K562 (cell line): ENCODE results near the gene SMYD2. TPM values are rescaled to one million over a fixed set of nuclear protein-coding genes. Genes with fewer than 3 reads are reported as not detected.
A peak's percentile ranks its signal among the peaks of the same experiment; 100 is the strongest.

Source experiments
- ARID1B ChIP-seq: fragments of 450-650 bp; IDR thresholded peaks from 2 replicates; pipeline ENCODE4 v1.6.1; 2016; ENCODE audit warnings: antibody characterized with exemption, mild to moderate bottlenecking, inconsistent platforms
- BHLHE40 ChIP-seq: IDR thresholded peaks from 2 replicates; pipeline ENCODE4 v1.6.1; 2011; ENCODE audit warnings: low read length, improper control_type of control experiment
- CXXC5 ChIP-seq: fragments of 250-450 bp; sonication (Bioruptor Pico); IDR thresholded peaks from 2 replicates; pipeline ENCODE4 v1.8.0; 2022; ENCODE audit warnings: inconsistent platforms, mild to moderate bottlenecking, moderate library complexity
- ELF1 ChIP-seq: fragments of 200-800 bp; sonication (Bioruptor generic); IDR thresholded peaks from 2 replicates; pipeline ENCODE4 v1.6.1; 2016; ENCODE audit warnings: missing genetic modification characterization, missing compliant biosample characterization
- FOXA3 ChIP-seq, 2 experiments: fragments of 450-650 bp in 1 of 2; sonication (generic) in 1 of 2; formaldehyde crosslinking; IDR thresholded peaks in 1 of 2; conservative IDR thresholded peaks in 1 of 2; 2 replicates each; pipeline versions ENCODE4 v1.4.0 to v1.8.0; 2020 to 2022; ENCODE audit warnings: mild to moderate bottlenecking in 2 of 2, missing genetic modification reagents in 1 of 2
- FUS ChIP-seq: fragments of 200-400 bp; formaldehyde crosslinking; optimal IDR thresholded peaks from 2 replicates; pipeline ENCODE3; 2017; ENCODE audit warnings: low read depth, low read length
- HMGN3 ChIP-seq: IDR thresholded peaks from 2 replicates; pipeline ENCODE4 v1.6.1; 2011; ENCODE audit warnings: borderline replicate concordance, low read depth, mild to moderate bottlenecking, mixed read lengths, low read length; ENCODE audit not compliant: insufficient read length; ENCODE audit errors: extremely low read depth
- JUNB ChIP-seq: fragments of 450-650 bp; formaldehyde crosslinking; conservative IDR thresholded peaks from 2 replicates; pipeline ENCODE4 v1.4.0; 2020; ENCODE audit warnings: mild to moderate bottlenecking
- KLF1 ChIP-seq: fragments of 450-650 bp; IDR thresholded peaks from 2 replicates; pipeline ENCODE4 v1.6.1; 2016; ENCODE audit warnings: missing genetic modification characterization, missing compliant biosample characterization
- MIER1 ChIP-seq: fragments of 450-650 bp; IDR thresholded peaks from 2 replicates; pipeline ENCODE4 v1.6.1; 2016; ENCODE audit warnings: antibody characterized with exemption, mild to moderate bottlenecking, low read depth
- NCOA1 ChIP-seq: fragments of 450-650 bp; IDR thresholded peaks from 2 replicates; pipeline ENCODE4 v1.6.1; 2016; ENCODE audit warnings: low read depth
- NEUROD1 ChIP-seq: fragments of 150-350 bp; IDR thresholded peaks from 2 replicates; pipeline ENCODE4 v1.6.1; 2014; ENCODE audit warnings: borderline replicate concordance, low read length, low read depth; ENCODE audit not compliant: partially characterized antibody
- NRF1 ChIP-seq, 2 experiments: fragments of 450-650 bp; IDR thresholded peaks in 1 of 2; conservative IDR thresholded peaks in 1 of 2; 2 replicates each; pipeline ENCODE4 v1.6.1; 2014; ENCODE audit warnings: mild to moderate bottlenecking in 2 of 2
- PHB2 ChIP-seq: fragments of 450-650 bp; IDR thresholded peaks from 2 replicates; pipeline ENCODE4 v1.6.1; 2017; ENCODE audit warnings: low read depth
- PHF8 ChIP-seq: fragments of 200-600 bp; sonication (generic); IDR thresholded peaks from 2 replicates; pipeline ENCODE4 v1.6.1; 2012; ENCODE audit warnings: mixed run types, mild to moderate bottlenecking, inconsistent platforms, low read length, moderate library complexity, borderline replicate concordance
- RBM15 ChIP-seq: fragments of 200-400 bp; formaldehyde crosslinking; IDR thresholded peaks from 2 replicates; pipeline ENCODE4 v1.6.1; 2018; ENCODE audit warnings: mild to moderate bottlenecking, low read length, moderate library complexity; ENCODE audit not compliant: insufficient read depth
- TEAD2 ChIP-seq: fragments of 450-650 bp; IDR thresholded peaks from 2 replicates; pipeline ENCODE4 v1.6.1; 2016; ENCODE audit warnings: missing genetic modification characterization, control low read depth, missing compliant biosample characterization
- USF1 ChIP-seq: sonication (generic); formaldehyde crosslinking; IDR thresholded peaks from 2 replicates; pipeline ENCODE4 v1.9.0; 2022; ENCODE audit warnings: mild to moderate bottlenecking, missing genetic modification reagents
- ZBTB43 ChIP-seq: sonication (generic); formaldehyde crosslinking; IDR thresholded peaks from 2 replicates; pipeline ENCODE4 v1.8.0; 2023; ENCODE audit warnings: mild to moderate bottlenecking, missing genetic modification reagents
- ZNF347 ChIP-seq: fragments of 450-650 bp; formaldehyde crosslinking; IDR thresholded peaks from 2 replicates; pipeline ENCODE4 v1.4.0; 2020; ENCODE audit warnings: low read depth, mild to moderate bottlenecking, moderate library complexity
- ZNF589 ChIP-seq: fragments of 200-800 bp; sonication (Bioruptor generic); IDR thresholded peaks from 2 replicates; pipeline ENCODE4 v1.6.1; 2016; ENCODE audit warnings: low read depth, missing genetic modification characterization, missing compliant biosample characterization
- polyA plus RNA-seq, 8 experiments: library from polyadenylated mRNA; depleted of rRNA in 4 of 8; stranded (reverse) in 5 of 8; unstranded in 3 of 8; fragments of >200 nt; fragmentation: Nextera tagmentation in 2 of 8; fragmentation: Illumina TruSeq in 1 of 8; extraction: Ambion mirVana in 2 of 8; extraction: Trizol in 1 of 8; gene quantifications; 2 replicates each; pipeline versions ENCODE4 v1.2.1 to v1.2.3, GENCODE V29; 2011 to 2014; ENCODE audit warnings: inconsistent platforms in 1 of 8, missing spikeins in 1 of 8
- total RNA-seq, 7 experiments: library from RNA; depleted of rRNA in 6 of 7; stranded (reverse); fragments of >200 nt in 6 of 7; fragmentation: Illumina TruSeq in 2 of 7; extraction: Trizol in 2 of 7; gene quantifications; 2 replicates each; pipeline versions ENCODE4 v1.2.1 to v1.2.3, GENCODE V29; 2011 to 2021; ENCODE audit warnings: low replicate concordance in 1 of 7
- TF ChIP-seq, protein P1 (sequence below), 2 experiments: fragments of 450-650 bp; IDR thresholded peaks; 2 replicates each; pipeline ENCODE4 v1.6.1; 2016
- TF ChIP-seq, protein P2 (sequence below): fragments of 450-650 bp; formaldehyde crosslinking; IDR thresholded peaks from 2 replicates; pipeline ENCODE4 v1.4.0; 2020; ENCODE audit warnings: mild to moderate bottlenecking, moderate library complexity

The SMYD2 gene
- total and polyA plus RNA-seq, 9 of the 15 experiments (the other 6 are each of a cell fraction or from before 2014, with no cell fraction given): 13.8 to 81.3 (median 39.9) TPM

DNA sequence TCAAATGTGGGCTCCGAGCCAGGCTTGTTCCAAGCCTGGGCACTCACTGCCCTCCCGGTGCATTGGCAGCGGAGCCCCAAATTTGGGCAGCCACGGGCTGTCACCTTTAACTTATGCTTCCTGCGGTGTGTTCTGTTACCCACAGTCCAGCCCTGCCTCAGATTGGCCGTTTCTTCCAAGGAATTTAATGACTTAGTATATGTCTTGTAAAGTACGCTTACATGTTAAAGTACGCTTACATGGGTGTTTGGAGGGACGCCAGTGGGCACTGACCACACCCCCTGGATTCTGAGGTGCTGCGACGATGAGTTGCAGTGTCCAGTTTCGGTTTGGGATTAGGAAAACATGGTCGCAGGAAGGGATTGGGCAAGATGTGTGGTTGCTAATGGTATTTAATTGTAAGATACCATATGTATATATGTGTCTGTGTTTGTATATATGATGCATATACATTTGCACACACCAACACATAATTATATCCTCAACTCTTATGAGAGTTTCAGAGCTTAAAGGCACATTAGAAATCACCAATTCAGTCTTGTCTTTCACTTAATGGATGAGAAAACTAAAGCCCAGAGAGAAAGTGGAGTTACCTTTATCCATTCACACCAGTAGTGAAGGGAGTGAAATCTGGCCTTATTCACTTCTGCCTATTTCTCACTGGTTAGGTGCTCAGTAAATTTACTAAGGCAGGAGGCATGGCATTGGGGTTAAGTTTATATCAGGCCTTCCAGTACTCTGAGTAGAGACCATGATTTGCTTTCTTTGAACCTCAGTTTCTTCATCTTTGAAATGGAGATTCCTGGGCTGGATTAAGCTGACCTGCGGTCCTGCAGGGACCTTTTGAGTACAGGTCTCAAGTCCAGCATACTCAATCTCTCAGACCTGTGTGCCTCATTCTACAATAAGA, 1.0 kb downstream of the SMYD2 start (continued):
- TF ChIP-seq USF1 (CRISPR knock-in tag) (peak; percentile 15; the same call in 1 of the 2 replicates), FUS (no peak), RBM15 (no peak), PHB2 (no peak), NCOA1 (no peak), NEUROD1 (peak; percentile 2), KLF1 (tag) (no peak), ZBTB43 (CRISPR knock-in tag) (no peak), HMGN3 (no peak), ELF1 (tag) (no peak; the same call in 1 of the 2 replicates), ARID1B (no peak), FOXA3 (CRISPR knock-in tag; conservative IDR thresholded peaks at IDR 0.05 in 1 of 2, IDR thresholded peaks at IDR 0.05 in 1 of 2) (0 out of 4 replicates have a peak, but pooled peaks of 1 of the 2 experiments have one; percentile 39), JUNB (CRISPR knock-in tag) (no peak), TEAD2 (0 out of 2 replicates have a peak, but pooled peaks have one; percentile 6), CXXC5 (CRISPR knock-in tag) (no peak), ZNF589 (CRISPR knock-in tag) (no peak), NRF1 (conservative IDR thresholded peaks at IDR 0.05 in 1 of 2, IDR thresholded peaks at IDR 0.05 in 1 of 2) (peak; percentile 25 to 31; a peak in 1 of 4 replicates), ZNF347 (no peak), MIER1 (no peak), BHLHE40 (no peak), PHF8 (no peak)
- TF ChIP-seq, protein P1, sequence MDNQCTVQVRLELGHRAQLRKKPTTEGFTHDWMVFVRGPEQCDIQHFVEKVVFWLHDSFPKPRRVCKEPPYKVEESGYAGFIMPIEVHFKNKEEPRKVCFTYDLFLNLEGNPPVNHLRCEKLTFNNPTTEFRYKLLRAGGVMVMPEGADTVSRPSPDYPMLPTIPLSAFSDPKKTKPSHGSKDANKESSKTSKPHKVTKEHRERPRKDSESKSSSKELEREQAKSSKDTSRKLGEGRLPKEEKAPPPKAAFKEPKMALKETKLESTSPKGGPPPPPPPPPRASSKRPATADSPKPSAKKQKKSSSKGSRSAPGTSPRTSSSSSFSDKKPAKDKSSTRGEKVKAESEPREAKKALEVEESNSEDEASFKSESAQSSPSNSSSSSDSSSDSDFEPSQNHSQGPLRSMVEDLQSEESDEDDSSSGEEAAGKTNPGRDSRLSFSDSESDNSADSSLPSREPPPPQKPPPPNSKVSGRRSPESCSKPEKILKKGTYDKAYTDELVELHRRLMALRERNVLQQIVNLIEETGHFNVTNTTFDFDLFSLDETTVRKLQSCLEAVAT (IDR thresholded peaks at IDR 0.05): no peak
- TF ChIP-seq, protein P2, sequence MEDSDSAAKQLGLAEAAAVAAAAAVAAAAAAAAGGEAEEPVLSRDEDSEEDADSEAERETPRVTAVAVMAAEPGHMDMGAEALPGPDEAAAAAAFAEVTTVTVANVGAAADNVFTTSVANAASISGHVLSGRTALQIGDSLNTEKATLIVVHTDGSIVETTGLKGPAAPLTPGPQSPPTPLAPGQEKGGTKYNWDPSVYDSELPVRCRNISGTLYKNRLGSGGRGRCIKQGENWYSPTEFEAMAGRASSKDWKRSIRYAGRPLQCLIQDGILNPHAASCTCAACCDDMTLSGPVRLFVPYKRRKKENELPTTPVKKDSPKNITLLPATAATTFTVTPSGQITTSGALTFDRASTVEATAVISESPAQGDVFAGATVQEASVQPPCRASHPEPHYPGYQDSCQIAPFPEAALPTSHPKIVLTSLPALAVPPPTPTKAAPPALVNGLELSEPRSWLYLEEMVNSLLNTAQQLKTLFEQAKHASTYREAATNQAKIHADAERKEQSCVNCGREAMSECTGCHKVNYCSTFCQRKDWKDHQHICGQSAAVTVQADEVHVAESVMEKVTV: no peak
